GM23338 (cell line): ENCODE measurements around the gene BAK1. TPM values are rescaled to one million over a fixed set of nuclear protein-coding genes. Genes with fewer than 3 reads are reported as not detected.

ENCODE experiments used
- ATAC-seq: fragments of 200-7000 bp; cut with Tn5 transposase; 3 replicates; pipeline ENCODE4 v1.9.1; 2020
- DNase-seq: peaks from one replicate; pipeline ENCODE4 v3.0.0-alpha.2; 2015; ENCODE audit warnings: low spot score
- H2AFZ ChIP-seq: fragments of 200-600 bp; sonication (generic); 2 replicates; pipeline ENCODE4 v1.8.0; 2016; ENCODE audit warnings: antibody characterized with exemption, mild to moderate bottlenecking, moderate library complexity
- H3F3A ChIP-seq: fragments of 200-600 bp; sonication (generic); replicated peaks from 2 replicates; pipeline ENCODE4 v1.8.0; 2017; ENCODE audit warnings: antibody characterized with exemption, mixed run types, low read depth
- H3K27ac ChIP-seq: fragments of 200-600 bp; sonication (generic); 2 replicates; pipeline ENCODE4 v1.6.1; 2016; ENCODE audit warnings: low read depth
- H3K27me3 ChIP-seq: fragments of 200-600 bp; sonication (generic); 2 replicates; pipeline ENCODE4 v1.8.0; 2016; ENCODE audit warnings: mild to moderate bottlenecking, mixed run types, moderate library complexity; ENCODE audit not compliant: insufficient read depth
- H3K36me3 ChIP-seq: fragments of 200-600 bp; sonication (generic); 2 replicates; pipeline ENCODE4 v1.8.0; 2016; ENCODE audit warnings: mild to moderate bottlenecking; ENCODE audit not compliant: insufficient read depth
- H3K4me1 ChIP-seq: fragments of 200-600 bp; sonication (generic); 2 replicates; pipeline ENCODE4 v1.8.0; 2016; ENCODE audit warnings: mild to moderate bottlenecking, moderate library complexity; ENCODE audit not compliant: insufficient read depth
- H3K4me2 ChIP-seq: fragments of 200-600 bp; sonication (generic); 2 replicates; pipeline ENCODE4 v1.7.1; 2017; ENCODE audit warnings: mixed run types
- H3K4me3 ChIP-seq: fragments of 200-600 bp; sonication (generic); 2 replicates; pipeline ENCODE4 v1.6.1; 2016; ENCODE audit warnings: mixed run types
- H3K79me2 ChIP-seq: fragments of 200-600 bp; sonication (generic); replicated peaks from 2 replicates; pipeline ENCODE4 v1.8.0; 2017; ENCODE audit warnings: mild to moderate bottlenecking; ENCODE audit not compliant: insufficient read depth
- H3K9me2 ChIP-seq: fragments of 200-600 bp; sonication (generic); 2 replicates; pipeline ENCODE4 v1.8.0; 2017; ENCODE audit not compliant: insufficient read depth
- H4K20me1 ChIP-seq: fragments of 200-600 bp; sonication (generic); replicated peaks from 2 replicates; pipeline ENCODE4 v1.8.0; 2017; ENCODE audit warnings: mild to moderate bottlenecking; ENCODE audit not compliant: insufficient read depth
- H3K27ac Mint-ChIP-seq: 2 replicates; pipeline ENCODE4 v1.8.0; 2020; ENCODE audit warnings: inconsistent platforms, mild to moderate bottlenecking, moderate library complexity, mixed read lengths
- H3K27me3 Mint-ChIP-seq: 3 replicates; pipeline ENCODE4 v1.8.0; 2022; ENCODE audit warnings: low read depth, mild to moderate bottlenecking, moderate library complexity, mixed read lengths, inconsistent platforms; ENCODE audit not compliant: insufficient read depth, poor library complexity
- H3K36me3 Mint-ChIP-seq: 3 replicates; pipeline ENCODE4 v1.8.0; 2021; ENCODE audit warnings: low read depth, mild to moderate bottlenecking, inconsistent platforms, moderate library complexity, mixed read lengths
- H3K4me1 Mint-ChIP-seq: 3 replicates; pipeline ENCODE4 v1.8.0; 2020; ENCODE audit warnings: mild to moderate bottlenecking, inconsistent platforms, mixed read lengths
- H3K4me3 Mint-ChIP-seq: 3 replicates; pipeline ENCODE4 v1.8.0; 2021; ENCODE audit warnings: moderate library complexity, mild to moderate bottlenecking, inconsistent platforms, mixed read lengths
- H3K9me3 Mint-ChIP-seq: 3 replicates; pipeline ENCODE4 v1.8.0; 2020; ENCODE audit warnings: moderate library complexity, mild to moderate bottlenecking, inconsistent platforms, mixed read lengths
- CREB1 ChIP-seq: fragments of 250-450 bp; sonication (Bioruptor Pico); IDR thresholded peaks from 2 replicates; pipeline ENCODE4 v1.5.0; 2020; ENCODE audit warnings: low read depth, mild to moderate bottlenecking, moderate library complexity
- EZH2 ChIP-seq: fragments of 200-600 bp; sonication (generic); IDR thresholded peaks from one replicate; pipeline ENCODE4 v1.8.0; 2017; ENCODE audit warnings: antibody characterized with exemption, mild to moderate bottlenecking, low read depth; ENCODE audit not compliant: unreplicated experiment
- EZH2phosphoT487 ChIP-seq: fragments of 200-600 bp; sonication (generic); IDR thresholded peaks from one replicate; pipeline ENCODE4 v1.8.1; 2018; ENCODE audit warnings: antibody characterized with exemption; ENCODE audit not compliant: unreplicated experiment
- NANOG ChIP-seq: IDR thresholded peaks from 2 replicates; pipeline ENCODE4 v1.6.1; 2016; ENCODE audit warnings: antibody characterized with exemption, borderline replicate concordance
- POLR2AphosphoS5 ChIP-seq: IDR thresholded peaks from 2 replicates; pipeline ENCODE4 v1.6.1; 2016; ENCODE audit warnings: antibody characterized with exemption, low read depth
- STAT1 ChIP-seq: IDR thresholded peaks from one replicate; pipeline ENCODE4 v1.6.1; 2016; ENCODE audit warnings: antibody characterized with exemption; ENCODE audit not compliant: unreplicated experiment
- ZNF114 ChIP-seq: fragments of 250-450 bp; sonication (Bioruptor Pico); IDR thresholded peaks from 2 replicates; pipeline ENCODE4 v1.5.0; 2020; ENCODE audit warnings: mild to moderate bottlenecking, moderate library complexity
- ZNF331 ChIP-seq: fragments of 250-450 bp; sonication (Bioruptor Pico); IDR thresholded peaks from 2 replicates; pipeline ENCODE4 v1.5.0; 2020; ENCODE audit warnings: low read depth, mild to moderate bottlenecking, moderate library complexity
- polyA plus RNA-seq: library from polyadenylated mRNA; unstranded; fragments of >200 nt; fragmentation: Nextera tagmentation; extraction: Ambion mirVana; gene quantifications from 2 replicates; pipeline ENCODE4 v1.2.1, GENCODE V29; 2016
- total RNA-seq: library from RNA; depleted of rRNA; stranded (reverse); fragments of >200 nt; shearing (Covaris generic); gene quantifications from 2 replicates; pipeline ENCODE4 v1.2.3, GENCODE V29; 2014
- TF ChIP-seq, protein P1 (sequence below): fragments of 250-450 bp; sonication (Bioruptor Pico); IDR thresholded peaks from 2 replicates; pipeline ENCODE4 v1.5.0; 2020; ENCODE audit warnings: mild to moderate bottlenecking, moderate library complexity
- TF ChIP-seq, protein P2 (sequence below), 2 experiments: fragments of 200-600 bp in 1 of 2; sonication (generic) in 1 of 2; conservative IDR thresholded peaks; 2 replicates each; pipeline versions ENCODE4 v1.5.1 to v1.6.1; 2016 to 2017; ENCODE audit warnings: antibody characterized with exemption in 2 of 2, low read depth in 2 of 2, mild to moderate bottlenecking in 2 of 2, moderate library complexity in 1 of 2
- TF ChIP-seq, protein P3 (sequence below): IDR thresholded peaks from one replicate; pipeline ENCODE4 v1.6.1; 2018; ENCODE audit warnings: antibody characterized with exemption; ENCODE audit not compliant: unreplicated experiment

Gene BAK1
- total and polyA plus RNA-seq, 2 experiments from 2014 or later: 22.2 to 45.0 TPM

DNA sequence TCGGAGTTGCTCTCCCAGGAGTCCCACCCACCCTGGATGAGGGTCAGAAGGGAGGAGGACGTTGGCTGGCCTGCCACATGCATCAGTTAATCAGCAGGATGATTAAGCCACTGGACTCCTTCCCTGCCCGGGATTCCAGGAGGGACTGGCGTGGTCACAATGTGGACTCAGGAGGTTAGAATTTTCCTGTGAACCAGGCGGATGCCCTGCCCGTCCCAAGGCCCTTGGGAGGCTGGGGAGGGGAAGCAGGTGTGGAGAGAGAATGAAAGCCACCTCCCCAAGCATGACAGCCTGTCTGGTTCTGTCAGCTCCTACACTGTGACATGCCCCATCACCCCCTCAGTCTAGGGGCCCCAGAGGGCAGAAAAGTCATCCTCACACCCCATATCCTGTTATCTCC lies 29.5 kb upstream of the BAK1 start:
- no peak overlapping the region for H3K4me3 Mint-ChIP-seq
- Histone ChIP-seq H4K20me1 (no peaks in the 10 kb centered on the region), H3K9me2 (no peaks in the 10 kb centered on the region), H3K27ac (no peak overlapping the region), H3K27me3 (no peaks in the 10 kb centered on the region), H2AFZ (peak overlapping the region; percentile 95; the same call in 1 of the 2 replicates), H3F3A (no peaks in the 10 kb centered on the region), H3K79me2 (no peaks in the 10 kb centered on the region), H3K4me2 (no peak overlapping the region), H3K4me1 (peaks cover 29% of the 10 kb centered on the region), H3K4me3 (no peak overlapping the region), H3K36me3 (no peaks in the 10 kb centered on the region)
- H3K4me1 Mint-ChIP-seq: peaks cover 43% of the 10 kb centered on the region
- ATAC-seq: no peak
- TF ChIP-seq NANOG: no peak
- H3K27ac Mint-ChIP-seq: peak overlapping the region; percentile 55; the same call in 1 of the 2 replicates
- no peak for DNase-seq
- peaks cover 8% of the 10 kb centered on the region; the same call in 2 of the 3 replicates for H3K9me3 Mint-ChIP-seq
- H3K27me3 Mint-ChIP-seq: peaks cover 23% of the 10 kb centered on the region
- H3K36me3 Mint-ChIP-seq: peaks cover 8% of the 10 kb centered on the region; the same call in 1 of the 3 replicates

DNA sequence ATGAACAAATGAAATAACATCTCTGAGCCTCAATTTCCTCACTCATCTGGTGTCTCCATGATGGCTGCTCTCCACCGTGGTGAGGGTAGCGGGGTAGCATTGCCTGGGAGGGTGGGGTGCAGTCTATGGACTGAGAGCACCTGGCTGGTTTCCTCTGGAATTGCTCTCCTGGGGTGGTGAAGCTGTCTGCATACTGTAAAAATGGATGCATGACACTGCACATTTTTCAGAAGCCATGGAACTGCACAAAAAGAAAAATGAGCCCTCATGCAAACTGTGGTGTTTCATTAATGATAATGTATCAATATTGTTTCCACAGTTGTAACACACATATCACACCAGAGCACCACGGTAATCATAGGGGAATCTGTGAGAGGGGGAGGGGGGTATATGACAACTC lies 28.9 kb upstream of the BAK1 start:
- Mint-ChIP-seq H3K4me1 (peaks cover 43% of the 10 kb centered on the region), H3K36me3 (peaks cover 8% of the 10 kb centered on the region; the same call in 1 of the 3 replicates), H3K4me3 (no peak overlapping the region), H3K27me3 (peaks cover 23% of the 10 kb centered on the region), H3K9me3 (peaks cover 8% of the 10 kb centered on the region; the same call in 2 of the 3 replicates), H3K27ac (0 out of 2 replicates have a peak overlapping the region, but pooled peaks have one; percentile 27)
- no peak overlapping the region for H2AFZ ChIP-seq
- no peaks in the 10 kb centered on the region for H3K9me2 ChIP-seq
- no peaks in the 10 kb centered on the region for H3F3A ChIP-seq
- no peak overlapping the region for H3K4me3 ChIP-seq
- ATAC-seq (no peak), DNase-seq (no peak)
- H3K36me3 ChIP-seq: no peaks in the 10 kb centered on the region
- no peaks in the 10 kb centered on the region for H4K20me1 ChIP-seq
- H3K27ac ChIP-seq: no peak overlapping the region
- peaks cover 29% of the 10 kb centered on the region for H3K4me1 ChIP-seq
- H3K4me2 ChIP-seq: no peak overlapping the region
- no peaks in the 10 kb centered on the region for H3K27me3 ChIP-seq
- H3K79me2 ChIP-seq: no peaks in the 10 kb centered on the region
- TF ChIP-seq ZNF331 (CRISPR knock-in tag) (no peak), EZH2 (no peak), ZNF114 (CRISPR knock-in tag) (no peak), EZH2phosphoT487 (no peak), POLR2AphosphoS5 (no peak), STAT1 (no peak), CREB1 (CRISPR knock-in tag) (no peak), NANOG (no peak)
- TF ChIP-seq, protein P1, sequence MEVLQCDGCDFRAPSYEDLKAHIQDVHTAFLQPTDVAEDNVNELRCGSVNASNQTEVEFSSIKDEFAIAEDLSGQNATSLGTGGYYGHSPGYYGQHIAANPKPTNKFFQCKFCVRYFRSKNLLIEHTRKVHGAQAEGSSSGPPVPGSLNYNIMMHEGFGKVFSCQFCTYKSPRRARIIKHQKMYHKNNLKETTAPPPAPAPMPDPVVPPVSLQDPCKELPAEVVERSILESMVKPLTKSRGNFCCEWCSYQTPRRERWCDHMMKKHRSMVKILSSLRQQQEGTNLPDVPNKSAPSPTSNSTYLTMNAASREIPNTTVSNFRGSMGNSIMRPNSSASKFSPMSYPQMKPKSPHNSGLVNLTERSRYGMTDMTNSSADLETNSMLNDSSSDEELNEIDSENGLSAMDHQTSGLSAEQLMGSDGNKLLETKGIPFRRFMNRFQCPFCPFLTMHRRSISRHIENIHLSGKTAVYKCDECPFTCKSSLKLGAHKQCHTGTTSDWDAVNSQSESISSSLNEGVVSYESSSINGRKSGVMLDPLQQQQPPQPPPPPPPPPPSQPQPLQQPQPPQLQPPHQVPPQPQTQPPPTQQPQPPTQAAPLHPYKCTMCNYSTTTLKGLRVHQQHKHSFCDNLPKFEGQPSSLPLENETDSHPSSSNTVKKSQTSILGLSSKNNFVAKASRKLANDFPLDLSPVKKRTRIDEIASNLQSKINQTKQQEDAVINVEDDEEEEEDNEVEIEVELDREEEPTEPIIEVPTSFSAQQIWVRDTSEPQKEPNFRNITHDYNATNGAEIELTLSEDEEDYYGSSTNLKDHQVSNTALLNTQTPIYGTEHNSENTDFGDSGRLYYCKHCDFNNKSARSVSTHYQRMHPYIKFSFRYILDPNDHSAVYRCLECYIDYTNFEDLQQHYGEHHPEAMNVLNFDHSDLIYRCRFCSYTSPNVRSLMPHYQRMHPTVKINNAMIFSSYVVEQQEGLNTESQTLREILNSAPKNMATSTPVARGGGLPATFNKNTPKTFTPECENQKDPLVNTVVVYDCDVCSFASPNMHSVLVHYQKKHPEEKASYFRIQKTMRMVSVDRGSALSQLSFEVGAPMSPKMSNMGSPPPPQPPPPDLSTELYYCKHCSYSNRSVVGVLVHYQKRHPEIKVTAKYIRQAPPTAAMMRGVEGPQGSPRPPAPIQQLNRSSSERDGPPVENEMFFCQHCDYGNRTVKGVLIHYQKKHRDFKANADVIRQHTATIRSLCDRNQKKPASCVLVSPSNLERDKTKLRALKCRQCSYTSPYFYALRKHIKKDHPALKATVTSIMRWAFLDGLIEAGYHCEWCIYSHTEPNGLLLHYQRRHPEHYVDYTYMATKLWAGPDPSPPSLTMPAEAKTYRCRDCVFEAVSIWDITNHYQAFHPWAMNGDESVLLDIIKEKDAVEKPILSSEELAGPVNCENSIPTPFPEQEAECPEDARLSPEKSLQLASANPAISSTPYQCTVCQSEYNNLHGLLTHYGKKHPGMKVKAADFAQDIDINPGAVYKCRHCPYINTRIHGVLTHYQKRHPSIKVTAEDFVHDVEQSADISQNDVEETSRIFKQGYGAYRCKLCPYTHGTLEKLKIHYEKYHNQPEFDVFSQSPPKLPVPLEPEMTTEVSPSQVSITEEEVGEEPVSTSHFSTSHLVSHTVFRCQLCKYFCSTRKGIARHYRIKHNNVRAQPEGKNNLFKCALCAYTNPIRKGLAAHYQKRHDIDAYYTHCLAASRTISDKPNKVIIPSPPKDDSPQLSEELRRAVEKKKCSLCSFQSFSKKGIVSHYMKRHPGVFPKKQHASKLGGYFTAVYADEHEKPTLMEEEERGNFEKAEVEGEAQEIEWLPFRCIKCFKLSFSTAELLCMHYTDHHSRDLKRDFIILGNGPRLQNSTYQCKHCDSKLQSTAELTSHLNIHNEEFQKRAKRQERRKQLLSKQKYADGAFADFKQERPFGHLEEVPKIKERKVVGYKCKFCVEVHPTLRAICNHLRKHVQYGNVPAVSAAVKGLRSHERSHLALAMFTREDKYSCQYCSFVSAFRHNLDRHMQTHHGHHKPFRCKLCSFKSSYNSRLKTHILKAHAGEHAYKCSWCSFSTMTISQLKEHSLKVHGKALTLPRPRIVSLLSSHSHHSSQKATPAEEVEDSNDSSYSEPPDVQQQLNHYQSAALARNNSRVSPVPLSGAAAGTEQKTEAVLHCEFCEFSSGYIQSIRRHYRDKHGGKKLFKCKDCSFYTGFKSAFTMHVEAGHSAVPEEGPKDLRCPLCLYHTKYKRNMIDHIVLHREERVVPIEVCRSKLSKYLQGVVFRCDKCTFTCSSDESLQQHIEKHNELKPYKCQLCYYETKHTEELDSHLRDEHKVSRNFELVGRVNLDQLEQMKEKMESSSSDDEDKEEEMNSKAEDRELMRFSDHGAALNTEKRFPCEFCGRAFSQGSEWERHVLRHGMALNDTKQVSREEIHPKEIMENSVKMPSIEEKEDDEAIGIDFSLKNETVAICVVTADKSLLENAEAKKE: no peak
- TF ChIP-seq, protein P2, sequence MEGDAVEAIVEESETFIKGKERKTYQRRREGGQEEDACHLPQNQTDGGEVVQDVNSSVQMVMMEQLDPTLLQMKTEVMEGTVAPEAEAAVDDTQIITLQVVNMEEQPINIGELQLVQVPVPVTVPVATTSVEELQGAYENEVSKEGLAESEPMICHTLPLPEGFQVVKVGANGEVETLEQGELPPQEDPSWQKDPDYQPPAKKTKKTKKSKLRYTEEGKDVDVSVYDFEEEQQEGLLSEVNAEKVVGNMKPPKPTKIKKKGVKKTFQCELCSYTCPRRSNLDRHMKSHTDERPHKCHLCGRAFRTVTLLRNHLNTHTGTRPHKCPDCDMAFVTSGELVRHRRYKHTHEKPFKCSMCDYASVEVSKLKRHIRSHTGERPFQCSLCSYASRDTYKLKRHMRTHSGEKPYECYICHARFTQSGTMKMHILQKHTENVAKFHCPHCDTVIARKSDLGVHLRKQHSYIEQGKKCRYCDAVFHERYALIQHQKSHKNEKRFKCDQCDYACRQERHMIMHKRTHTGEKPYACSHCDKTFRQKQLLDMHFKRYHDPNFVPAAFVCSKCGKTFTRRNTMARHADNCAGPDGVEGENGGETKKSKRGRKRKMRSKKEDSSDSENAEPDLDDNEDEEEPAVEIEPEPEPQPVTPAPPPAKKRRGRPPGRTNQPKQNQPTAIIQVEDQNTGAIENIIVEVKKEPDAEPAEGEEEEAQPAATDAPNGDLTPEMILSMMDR (conservative IDR thresholded peaks at IDR 0.05; ENCODE audit: low read depth in 2 of 2): no peak
- TF ChIP-seq, protein P3, sequence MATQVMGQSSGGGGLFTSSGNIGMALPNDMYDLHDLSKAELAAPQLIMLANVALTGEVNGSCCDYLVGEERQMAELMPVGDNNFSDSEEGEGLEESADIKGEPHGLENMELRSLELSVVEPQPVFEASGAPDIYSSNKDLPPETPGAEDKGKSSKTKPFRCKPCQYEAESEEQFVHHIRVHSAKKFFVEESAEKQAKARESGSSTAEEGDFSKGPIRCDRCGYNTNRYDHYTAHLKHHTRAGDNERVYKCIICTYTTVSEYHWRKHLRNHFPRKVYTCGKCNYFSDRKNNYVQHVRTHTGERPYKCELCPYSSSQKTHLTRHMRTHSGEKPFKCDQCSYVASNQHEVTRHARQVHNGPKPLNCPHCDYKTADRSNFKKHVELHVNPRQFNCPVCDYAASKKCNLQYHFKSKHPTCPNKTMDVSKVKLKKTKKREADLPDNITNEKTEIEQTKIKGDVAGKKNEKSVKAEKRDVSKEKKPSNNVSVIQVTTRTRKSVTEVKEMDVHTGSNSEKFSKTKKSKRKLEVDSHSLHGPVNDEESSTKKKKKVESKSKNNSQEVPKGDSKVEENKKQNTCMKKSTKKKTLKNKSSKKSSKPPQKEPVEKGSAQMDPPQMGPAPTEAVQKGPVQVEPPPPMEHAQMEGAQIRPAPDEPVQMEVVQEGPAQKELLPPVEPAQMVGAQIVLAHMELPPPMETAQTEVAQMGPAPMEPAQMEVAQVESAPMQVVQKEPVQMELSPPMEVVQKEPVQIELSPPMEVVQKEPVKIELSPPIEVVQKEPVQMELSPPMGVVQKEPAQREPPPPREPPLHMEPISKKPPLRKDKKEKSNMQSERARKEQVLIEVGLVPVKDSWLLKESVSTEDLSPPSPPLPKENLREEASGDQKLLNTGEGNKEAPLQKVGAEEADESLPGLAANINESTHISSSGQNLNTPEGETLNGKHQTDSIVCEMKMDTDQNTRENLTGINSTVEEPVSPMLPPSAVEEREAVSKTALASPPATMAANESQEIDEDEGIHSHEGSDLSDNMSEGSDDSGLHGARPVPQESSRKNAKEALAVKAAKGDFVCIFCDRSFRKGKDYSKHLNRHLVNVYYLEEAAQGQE: no peak
